AG04449 (cell line): ENCODE results near the gene APBA1.

Source experiments
- CTCF ChIA-PET: fragments of 350-600 bp; formaldehyde crosslinking; extraction: SDS; loops from one replicate; lab custom pipeline; 2021; ENCODE audit warnings: antibody characterized with exemption; lab: Yijun Ruan, JAX
- POLR2A ChIA-PET: fragments of 400-600, 350-600 bp; formaldehyde crosslinking; extraction: SDS; loops from one replicate; lab custom pipeline; 2020; ENCODE audit warnings: antibody characterized with exemption, inconsistent platforms; lab: Yijun Ruan, JAX
- DNase-seq: peaks from one replicate; pipeline ENCODE4 v3.0.0-alpha.2; 2010; ENCODE audit warnings: low read depth, low spot score
- H3K4me3 ChIP-seq: 2 replicates; pipeline ENCODE4 v1.5.1; 2011; ENCODE audit warnings: low read depth, mild to moderate bottlenecking, control low read depth, low read length
- CTCF ChIP-seq: IDR thresholded peaks from one replicate; pipeline ENCODE4 v1.5.1; 2011; ENCODE audit warnings: mild to moderate bottlenecking, moderate library complexity, low read length, control low read depth, inconsistent platforms; ENCODE audit not compliant: insufficient read depth; ENCODE audit errors: missing control alignments

Gene APBA1

GRCh38 chr9:69571032-69571431, 101.1 kb downstream of the APBA1 start:
- no peak for TF ChIP-seq CTCF
- H3K4me3 ChIP-seq = no peak overlapping the region
- ChIA-PET CTCF (interaction anchor here (2.6 kb wide), 1 partner anchor 149 kb away, joined by 10 read pairs; no protein-coding TSS in a partner anchor), POLR2A (no interaction called here)
- DNase-seq = no peak

- CTCF ChIA-PET = no interaction called here
- TF ChIP-seq CTCF = no peak
- POLR2A ChIA-PET = interaction anchor here (0.6 to 1.2 kb wide), 3 partner anchors 15 to 687 kb away, joined by 3 to 4 read pairs (median 3); no protein-coding TSS in a partner anchor
- H3K4me3 ChIP-seq = no peak overlapping the region
- DNase-seq = peak; percentile 68
Measured at GRCh38 chr9:69569738-69570451, 102.3 kb downstream of the APBA1 start.

- H3K4me3 ChIP-seq = no peak overlapping the region
- CTCF ChIA-PET = interaction anchor here (1.0 kb wide), 1 partner anchor 143 kb away, joined by 4 read pairs; no protein-coding TSS in a partner anchor
- POLR2A ChIA-PET = no interaction called here
- no peak for DNase-seq
- TF ChIP-seq CTCF = no peak
Measured at GRCh38 chr9:69564557-69564956, 107.6 kb downstream of the APBA1 start.

GRCh38 chr9:69559126-69559525, 113.0 kb downstream of the APBA1 start:
- H3K4me3 ChIP-seq = no peak overlapping the region
- ChIA-PET POLR2A (no interaction called here), CTCF (no interaction called here)
- no peak for TF ChIP-seq CTCF
- DNase-seq = no peak

GRCh38 chr9:69556707-69557106, 115.5 kb downstream of the APBA1 start:
- ChIA-PET POLR2A (no interaction called here), CTCF (interaction anchor here (0.6 to 1.5 kb wide), 4 partner anchors 8 to 135 kb away, joined by 3 to 6 read pairs (median 4); partner anchors contain the start of gene APBA1)
- no peak overlapping the region for H3K4me3 ChIP-seq
- no peak for TF ChIP-seq CTCF
- DNase-seq = no peak

GRCh38 chr9:69555802-69556201, 116.4 kb downstream of the APBA1 start:
- DNase-seq = no peak
- TF ChIP-seq CTCF = no peak
- ChIA-PET CTCF (interaction anchor here (1.5 kb wide), 2 partner anchors 10 to 118 kb away, joined by 5 read pairs; no protein-coding TSS in a partner anchor), POLR2A (no interaction called here)
- H3K4me3 ChIP-seq = no peak overlapping the region
